Liver (tissue), 9 donors: ENCODE measurements around the gene PSMD1. TPM values are rescaled to one million over a fixed set of nuclear protein-coding genes. Genes with fewer than 3 reads are reported as not detected.

ENCODE experiments used
- DNase-seq: peaks from one replicate; pipeline ENCODE4 v3.0.0-alpha.2; 2017; ENCODE audit warnings: low spot score
- H3K27ac ChIP-seq, 2 donors: one replicate each; pipeline ENCODE4 v1.7.0; 2013; ENCODE audit warnings: inconsistent platforms in 2 of 2, low read length in 2 of 2, control low read depth in 1 of 2, low read depth in 1 of 2, mild to moderate bottlenecking in 1 of 2
- H3K27me3 ChIP-seq, 4 donors: one replicate each; pipeline versions ENCODE4 v1.6.1 to v1.7.0; 2013; ENCODE audit warnings: low read length in 3 of 4, inconsistent platforms in 1 of 4, mild to moderate bottlenecking in 1 of 4, moderate library complexity in 1 of 4; ENCODE audit not compliant: control insufficient read depth in 4 of 4, insufficient read depth in 4 of 4
- H3K36me3 ChIP-seq, 4 donors: one replicate each; pipeline versions ENCODE4 v1.6.1 to v1.7.0; 2013; ENCODE audit warnings: low read length in 3 of 4, mild to moderate bottlenecking in 3 of 4, low read depth in 1 of 4, moderate library complexity in 1 of 4; ENCODE audit not compliant: control insufficient read depth in 4 of 4, insufficient read depth in 3 of 4
- H3K4me1 ChIP-seq, 4 donors: one replicate each; pipeline versions ENCODE4 v1.6.1 to v1.7.0; 2013; ENCODE audit warnings: low read length in 3 of 4, mild to moderate bottlenecking in 3 of 4, moderate library complexity in 1 of 4; ENCODE audit not compliant: control insufficient read depth in 4 of 4, insufficient read depth in 4 of 4
- H3K4me3 ChIP-seq, 3 donors: one replicate each; pipeline versions ENCODE4 v1.6.1 to v1.7.0; 2013; ENCODE audit warnings: low read length in 3 of 3, control low read depth in 1 of 3, low read depth in 1 of 3, mild to moderate bottlenecking in 1 of 3
- H3K9ac ChIP-seq, 2 donors: one replicate each; pipeline ENCODE4 v1.7.0; 2013; ENCODE audit warnings: low read length in 2 of 2, mild to moderate bottlenecking in 2 of 2, moderate library complexity in 2 of 2, control low read depth in 1 of 2, low read depth in 1 of 2
- H3K9me3 ChIP-seq, 4 donors: one replicate each; pipeline versions ENCODE4 v1.6.1 to v1.7.0; 2013; ENCODE audit warnings: low read length in 3 of 4; ENCODE audit not compliant: control insufficient read depth in 4 of 4
- ATF3 ChIP-seq: IDR thresholded peaks from 2 replicates; pipeline ENCODE4 v1.6.1; 2016; ENCODE audit warnings: antibody characterized with exemption
- CTCF ChIP-seq: fragments of 150-350 bp; IDR thresholded peaks from 2 replicates; pipeline ENCODE4 v1.5.1; 2017; ENCODE audit warnings: improper control_type of control experiment, low read depth, low read length; ENCODE audit not compliant: missing input control
- EGR1 ChIP-seq, 2 donors: IDR thresholded peaks; 2 replicates each; pipeline ENCODE4 v1.6.1; 2016 to 2018; ENCODE audit warnings: antibody characterized with exemption in 2 of 2, low read depth in 2 of 2
- FOXA1 ChIP-seq: IDR thresholded peaks from 2 replicates; pipeline ENCODE4 v1.6.1; 2016; ENCODE audit warnings: antibody characterized with exemption
- FOXA2 ChIP-seq: IDR thresholded peaks from 2 replicates; pipeline ENCODE4 v1.6.1; 2016; ENCODE audit warnings: antibody characterized with exemption
- GABPA ChIP-seq, 2 donors: IDR thresholded peaks in 1 of 2; conservative IDR thresholded peaks in 1 of 2; 2 replicates each; pipeline ENCODE4 v1.6.1; 2016; ENCODE audit warnings: antibody characterized with exemption in 2 of 2, mild to moderate bottlenecking in 1 of 2, moderate library complexity in 1 of 2
- HNF4A ChIP-seq, 2 donors: conservative IDR thresholded peaks; 2 replicates each; pipeline ENCODE4 v1.6.1; 2016; ENCODE audit warnings: antibody characterized with exemption in 2 of 2, mild to moderate bottlenecking in 2 of 2
- HNF4G ChIP-seq: IDR thresholded peaks from 2 replicates; pipeline ENCODE4 v1.6.1; 2016; ENCODE audit warnings: antibody characterized with exemption
- JUND ChIP-seq, 2 donors: IDR thresholded peaks; 2 replicates each; pipeline ENCODE4 v1.6.1; 2016; ENCODE audit warnings: antibody characterized with exemption in 2 of 2
- MAX ChIP-seq: IDR thresholded peaks from 2 replicates; pipeline ENCODE4 v1.6.1; 2016; ENCODE audit warnings: antibody characterized with exemption
- NR2F2 ChIP-seq: IDR thresholded peaks from 2 replicates; pipeline ENCODE4 v1.6.1; 2016; ENCODE audit warnings: antibody characterized with exemption
- RAD21 ChIP-seq, 2 donors: IDR thresholded peaks; 2 replicates each; pipeline ENCODE4 v1.6.1; 2016; ENCODE audit warnings: antibody characterized with exemption in 2 of 2, mild to moderate bottlenecking in 2 of 2
- REST ChIP-seq: IDR thresholded peaks from 2 replicates; pipeline ENCODE4 v1.6.1; 2016; ENCODE audit warnings: antibody characterized with exemption, mild to moderate bottlenecking
- RXRA ChIP-seq, 2 donors: IDR thresholded peaks; 2 replicates each; pipeline ENCODE4 v1.6.1; 2017 to 2018; ENCODE audit warnings: antibody characterized with exemption in 2 of 2, mild to moderate bottlenecking in 1 of 2
- SP1 ChIP-seq: IDR thresholded peaks from 2 replicates; pipeline ENCODE4 v1.6.1; 2018; ENCODE audit warnings: antibody characterized with exemption, mild to moderate bottlenecking
- TAF1 ChIP-seq: conservative IDR thresholded peaks from 2 replicates; pipeline ENCODE4 v1.6.1; 2016; ENCODE audit warnings: antibody characterized with exemption, mild to moderate bottlenecking
- YY1 ChIP-seq: IDR thresholded peaks from 2 replicates; pipeline ENCODE4 v1.6.1; 2016; ENCODE audit warnings: antibody characterized with exemption, mild to moderate bottlenecking
- ZBTB33 ChIP-seq: IDR thresholded peaks from 2 replicates; pipeline ENCODE4 v1.6.1; 2016; ENCODE audit warnings: antibody characterized with exemption
- WGBS: extraction: QIAGEN DNeasy Blood & Tissue Kit; methylation state at CpG from one replicate; pipeline ENCODE4 v1.1.7; 2013; 5-methylcytosine and 5-hydroxymethylcytosine counted together
- polyA plus RNA-seq, 2 donors: library from polyadenylated mRNA; stranded (reverse) in 1 of 2; unstranded in 1 of 2; fragments of 200-250 nt in 1 of 2; fragments of >200 nt in 1 of 2; fragmentation: Nextera tagmentation in 1 of 2; extraction: Ambion mirVana in 1 of 2; gene quantifications; one replicate each; pipeline versions ENCODE4 v1.2.1 to v1.2.3, GENCODE V29; 2013 to 2015
- total RNA-seq, 2 donors: library from RNA; depleted of rRNA; stranded (reverse); fragments of >200 nt; gene quantifications; one replicate each; pipeline ENCODE4 v1.2.3, GENCODE V29; 2014
- donor health status: healthy.
- donor health status: healthy.
- donor health status: healthy.
- donor health status: healthy.
- donor health status: healthy.

The PSMD1 gene
- total and polyA plus RNA-seq, 4 donors = 31.7 to 83.3 (median 68.1) TPM

- no peak for TF ChIP-seq REST
- TF ChIP-seq SP1 = no peak
- no peak for TF ChIP-seq MAX
Observed at GRCh38 chr2:231007286-231008098, 49.2 kb upstream of the PSMD1 start (continued).

GRCh38 chr2:231008131-231008530 is 48.5 kb upstream of the PSMD1 start:
- Histone ChIP-seq H3K9ac (no peak overlapping the region), H3K36me3 (no peaks in the 10 kb centered on the region), H3K27ac (no peak overlapping the region), H3K4me3 (no peak overlapping the region), H3K27me3 (no peaks in the 10 kb centered on the region), H3K9me3 (no peaks in the 10 kb centered on the region), H3K4me1 (no peaks in the 10 kb centered on the region)
- DNase-seq = no peak
- TF ChIP-seq EGR1 (IDR thresholded peaks at IDR 0.05; ENCODE audit: low read depth in 2 of 2) = no peak
- no peak for TF ChIP-seq ATF3
- no peak for TF ChIP-seq HNF4G
- no peak for TF ChIP-seq SP1
- no peak for TF ChIP-seq FOXA1
- TF ChIP-seq RAD21 (IDR thresholded peaks at IDR 0.05) = no peak
- TF ChIP-seq HNF4A (conservative IDR thresholded peaks at IDR 0.05) = no peak
- no peak for TF ChIP-seq RXRA (IDR thresholded peaks at IDR 0.05)
- no peak for TF ChIP-seq ZBTB33
- no peak for TF ChIP-seq YY1
- no peak for TF ChIP-seq JUND (IDR thresholded peaks at IDR 0.05)
- no peak for TF ChIP-seq NR2F2
- TF ChIP-seq GABPA (IDR thresholded peaks at IDR 0.05 in 1 of 2, conservative IDR thresholded peaks at IDR 0.05 in 1 of 2) = no peak
- no peak for TF ChIP-seq TAF1
- TF ChIP-seq MAX = no peak
- no peak for TF ChIP-seq FOXA2
- TF ChIP-seq REST = no peak
- no peak for TF ChIP-seq CTCF
- WGBS = 93% methylated on average over 6 of the region's 6 CpGs
